GM12891 (cell line): ENCODE results near the gene SIRPB2.

Experiments used
- PAX5 ChIP-seq: IDR thresholded peaks from 2 replicates; pipeline ENCODE4 v1.6.1; 2011; ENCODE audit warnings: low read length, moderate library complexity, mild to moderate bottlenecking; ENCODE audit not compliant: insufficient read depth, severe bottlenecking
- POLR2A ChIP-seq: IDR thresholded peaks from 2 replicates; pipeline ENCODE4 v1.6.1; 2011; ENCODE audit warnings: low read depth, low read length, control low read depth
- POU2F2 ChIP-seq: IDR thresholded peaks from 2 replicates; pipeline ENCODE4 v1.6.1; 2011; ENCODE audit warnings: low read depth, mild to moderate bottlenecking, control low read depth, low read length, moderate library complexity
- TAF1 ChIP-seq: IDR thresholded peaks from 2 replicates; pipeline ENCODE4 v1.6.1; 2011; ENCODE audit warnings: low read depth, low read length, control low read depth

- no peak for TF ChIP-seq POLR2A
- TF ChIP-seq TAF1 = no peak
- no peak for TF ChIP-seq PAX5
- no peak for TF ChIP-seq POU2F2
Observed at GRCh38 chr20:1526310-1526709, 35.1 kb upstream of the SIRPB2 start.
